SJSA1 (cell line): Measurements from ENCODE around the gene ANKRD36C. TPM values are rescaled to one million over a fixed set of nuclear protein-coding genes. Genes with fewer than 3 reads are reported as not detected.
"Not testable (repeated sequence)": the region's sequence is repeated elsewhere in the genome, so short reads cannot be mapped to it uniquely, and the experiment has no call there.

Experiments used
- DNase-seq, 2 experiments: peaks; one replicate each; pipeline ENCODE4 v3.0.0-alpha.2; 2015 to 2020; ENCODE audit warnings: low spot score in 2 of 2, low read depth in 1 of 2
- H3K27ac ChIP-seq: fragments of 250-450 bp; sonication (Bioruptor Pico); 2 replicates; pipeline ENCODE4 v1.5.1; 2020; ENCODE audit warnings: mild to moderate bottlenecking, moderate library complexity
- H3K27me3 ChIP-seq: fragments of 250-450 bp; sonication (Bioruptor Pico); replicated peaks from 2 replicates; pipeline ENCODE4 v1.5.1; 2020; ENCODE audit warnings: mild to moderate bottlenecking, moderate library complexity
- H3K36me3 ChIP-seq: fragments of 250-450 bp; sonication (Bioruptor Pico); 2 replicates; pipeline ENCODE4 v1.5.1; 2020; ENCODE audit warnings: mild to moderate bottlenecking
- H3K4me1 ChIP-seq: fragments of 250-450 bp; sonication (Bioruptor Pico); replicated peaks from 2 replicates; pipeline ENCODE4 v1.6.1; 2021; ENCODE audit warnings: mild to moderate bottlenecking
- H3K4me3 ChIP-seq: fragments of 250-450 bp; sonication (Bioruptor Pico); 2 replicates; pipeline ENCODE4 v1.5.1; 2020; ENCODE audit warnings: mild to moderate bottlenecking
- H3K9me3 ChIP-seq: fragments of 250-450 bp; sonication (Bioruptor Pico); replicated peaks from 2 replicates; pipeline ENCODE4 v1.5.1; 2020; ENCODE audit warnings: mild to moderate bottlenecking
- total RNA-seq: library from RNA; depleted of rRNA; stranded (reverse); fragments of >200 nt; shearing (Covaris generic); gene quantifications from 2 replicates; pipeline ENCODE4 v1.2.3, GENCODE V29; 2014; rRNA removed

Gene ANKRD36C
- total RNA-seq, 1 experiment from 2014 or later, result 12.0 TPM

- H3K27ac ChIP-seq, H3K9me3 ChIP-seq, H3K4me3 ChIP-seq, H3K4me1 ChIP-seq, DNase-seq, H3K27me3 ChIP-seq, H3K36me3 ChIP-seq: not testable (repeated sequence)
Measured at GRCh38 chr2:95799147-95799889, 192.3 kb downstream of the ANKRD36C start.

- not testable (repeated sequence) for H3K4me1 ChIP-seq, H3K36me3 ChIP-seq, DNase-seq, H3K4me3 ChIP-seq, H3K9me3 ChIP-seq, H3K27me3 ChIP-seq, H3K27ac ChIP-seq
Measured at GRCh38 chr2:95796249-95797099, 195.2 kb downstream of the ANKRD36C start.

DNA sequence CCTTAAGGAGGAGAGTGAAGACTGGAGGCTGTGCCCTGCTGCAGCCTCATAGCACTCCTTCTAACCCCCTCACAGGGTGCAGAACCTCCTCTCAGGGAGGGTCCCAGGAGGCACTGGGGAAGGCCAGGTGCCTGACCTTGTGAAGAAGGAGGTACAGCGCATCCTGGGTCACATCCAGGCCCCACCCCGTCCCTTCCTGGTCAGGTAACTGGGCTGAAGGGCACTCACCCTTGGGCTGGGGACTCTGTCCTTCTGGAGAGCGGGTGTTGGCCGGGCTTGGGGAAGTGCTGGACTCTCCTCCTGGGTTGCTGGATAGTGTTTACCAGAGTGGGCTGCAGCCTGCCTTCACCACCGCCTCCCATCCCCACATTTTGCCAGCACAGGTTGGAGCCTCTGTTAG is 197.7 kb downstream of the ANKRD36C start:
- H3K36me3 ChIP-seq, H3K9me3 ChIP-seq, H3K27ac ChIP-seq, DNase-seq, H3K27me3 ChIP-seq, H3K4me1 ChIP-seq, H3K4me3 ChIP-seq: not testable (repeated sequence)

DNA sequence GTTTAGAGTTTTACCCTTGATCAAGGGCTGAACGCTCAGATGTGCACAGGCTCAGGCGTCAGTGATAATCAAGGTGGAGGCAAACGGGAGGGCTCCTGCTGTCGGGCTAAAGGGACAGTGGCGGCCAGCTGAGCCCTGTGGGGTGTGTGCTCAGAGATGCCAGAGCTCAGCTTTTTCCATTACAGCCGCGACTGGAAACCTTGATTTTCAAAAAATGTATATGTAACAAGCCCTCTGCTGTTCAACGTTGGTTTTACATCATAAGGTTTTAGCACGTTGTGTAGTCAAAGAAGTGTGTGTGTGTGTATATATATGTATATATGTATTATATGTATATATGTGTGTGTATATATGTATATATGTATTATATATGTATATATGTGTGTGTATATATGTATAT is 201.4 kb downstream of the ANKRD36C start:
- not testable (repeated sequence) for DNase-seq, H3K4me1 ChIP-seq, H3K36me3 ChIP-seq, H3K27ac ChIP-seq, H3K4me3 ChIP-seq, H3K9me3 ChIP-seq, H3K27me3 ChIP-seq

DNA sequence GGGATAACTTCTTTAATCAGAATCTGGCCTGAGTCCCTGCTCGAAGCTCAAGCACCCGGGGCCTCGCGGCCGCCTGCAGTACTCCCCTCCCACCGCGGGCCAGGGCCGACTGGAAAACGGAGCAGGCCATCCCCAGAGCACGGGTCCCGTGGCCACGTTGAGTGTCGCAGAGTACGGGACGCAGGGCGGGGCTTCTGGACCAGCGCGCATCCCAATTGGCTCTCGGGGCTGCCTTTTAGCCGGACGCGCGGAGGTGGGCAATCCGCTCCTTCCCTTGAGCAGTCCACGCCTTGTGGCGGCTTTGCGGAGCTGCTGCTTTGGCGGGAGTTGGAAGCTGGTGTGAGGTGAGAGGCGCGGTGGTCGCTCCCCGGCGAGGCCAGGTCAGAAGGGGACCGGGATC is 202.2 kb downstream of the ANKRD36C start:
- H3K36me3 ChIP-seq, H3K4me1 ChIP-seq, H3K9me3 ChIP-seq, DNase-seq, H3K4me3 ChIP-seq, H3K27me3 ChIP-seq, H3K27ac ChIP-seq: not testable (repeated sequence)

- not testable (repeated sequence) for H3K27me3 ChIP-seq, H3K4me3 ChIP-seq, DNase-seq, H3K27ac ChIP-seq, H3K36me3 ChIP-seq, H3K4me1 ChIP-seq, H3K9me3 ChIP-seq
Measured at GRCh38 chr2:95788642-95789041, 203.0 kb downstream of the ANKRD36C start.

Other genes with a start within 250 kb of the ANKRD36C start
- gene GPAT2, start 43.1 kb upstream of the ANKRD36C start, total RNA-seq, result not detected in 2 replicates
- not detected in 2 replicates for gene ADRA2B, start 124.7 kb upstream of the ANKRD36C start, total RNA-seq
- not detected in 2 replicates for gene ASTL, start 146.7 kb upstream of the ANKRD36C start, total RNA-seq
- 0.24 TPM in 1 of 2 replicates, not detected in the other for gene DUSP2, start 153.6 kb upstream of the ANKRD36C start, total RNA-seq
- gene STARD7, start 217.0 kb upstream of the ANKRD36C start, total RNA-seq, result 148 and 188 TPM in 2 replicates